ENCODE results near the gene PPFIA4.
"Not testable (repeated sequence)": the region's sequence is repeated elsewhere in the genome, so short reads cannot be mapped to it uniquely, and the experiment has no call there.

Gene PPFIA4

GRCh38 chr1:203026031-203026665 lies at the start of gene PPFIA4:
Gene PPFIA4, plus strand, starts transcription at chr1:203026491. Its CDS starts 12,518 bp downstream, at chr1:203039009.
- DNase-seq, result peak; percentile 93

DNA sequence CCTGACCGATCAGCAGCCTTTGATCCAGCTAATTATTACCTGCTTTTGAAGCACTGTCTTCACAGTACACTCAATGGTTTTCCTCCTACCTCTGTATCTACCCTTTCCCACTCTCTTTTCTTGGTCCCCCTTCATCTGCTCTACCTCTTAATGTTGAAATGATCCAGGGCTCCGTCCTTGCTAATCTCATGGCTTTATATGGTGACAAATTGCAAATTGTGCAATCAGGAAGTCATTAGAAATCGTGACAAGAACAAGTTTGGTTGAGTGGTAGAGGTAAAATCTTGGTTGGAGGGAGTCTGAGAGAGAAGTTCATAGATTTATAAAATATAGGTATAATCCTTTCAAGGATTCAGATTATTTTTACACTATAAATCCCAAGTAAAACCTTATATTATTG lies 49.7 kb upstream of the PPFIA4 start:
- DNase-seq, result no peak

DNA sequence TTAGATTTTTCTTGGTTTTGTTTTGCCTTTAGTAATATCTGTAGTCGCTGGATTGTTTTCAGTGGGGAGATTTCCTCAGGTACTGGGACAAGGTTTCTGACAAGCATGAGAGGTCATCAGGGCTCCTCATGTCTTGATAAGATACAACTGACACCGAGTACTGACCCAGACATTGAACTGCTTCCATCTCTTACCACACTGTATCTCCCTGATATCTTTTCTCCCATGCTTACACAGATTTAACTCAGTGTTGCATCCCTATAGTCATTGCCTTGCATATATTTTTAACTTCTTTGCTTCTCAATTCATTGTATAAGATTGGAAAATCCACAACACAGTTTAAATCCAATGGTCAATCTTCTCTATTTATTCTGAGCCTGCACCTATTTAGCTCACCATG lies 46.8 kb upstream of the PPFIA4 start:
- no peak for DNase-seq

- no peak for DNase-seq
Observed at GRCh38 chr1:202981939-202982338, 44.4 kb upstream of the PPFIA4 start.

- no peak for DNase-seq
Observed at GRCh38 chr1:202982715-202983430, 43.4 kb upstream of the PPFIA4 start.

DNA sequence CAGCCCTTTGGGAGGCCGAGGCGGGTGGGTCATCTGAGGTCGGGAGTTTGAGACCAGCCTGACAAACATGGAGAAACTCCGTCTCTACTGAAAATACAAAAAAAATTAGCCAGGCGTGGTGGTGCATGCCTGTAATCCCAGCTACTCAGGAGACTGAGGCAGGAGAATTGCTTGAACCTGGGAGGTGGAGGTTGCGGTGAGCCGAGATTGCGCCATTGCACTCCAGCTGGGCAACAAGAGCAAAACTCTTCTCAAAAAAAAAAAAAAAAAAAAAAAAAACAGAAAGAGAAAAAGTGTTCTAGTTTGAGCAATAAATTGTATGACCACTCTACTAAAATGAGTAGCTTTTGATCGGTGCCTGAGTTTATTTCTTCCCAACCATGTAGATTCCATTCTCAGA lies 40.2 kb upstream of the PPFIA4 start:
- DNase-seq, result not testable (repeated sequence)

- no peak for DNase-seq
Observed at GRCh38 chr1:202987255-202987654, 39.0 kb upstream of the PPFIA4 start.

- no peak for DNase-seq
Observed at GRCh38 chr1:202987922-202988583, 38.2 kb upstream of the PPFIA4 start.

DNA sequence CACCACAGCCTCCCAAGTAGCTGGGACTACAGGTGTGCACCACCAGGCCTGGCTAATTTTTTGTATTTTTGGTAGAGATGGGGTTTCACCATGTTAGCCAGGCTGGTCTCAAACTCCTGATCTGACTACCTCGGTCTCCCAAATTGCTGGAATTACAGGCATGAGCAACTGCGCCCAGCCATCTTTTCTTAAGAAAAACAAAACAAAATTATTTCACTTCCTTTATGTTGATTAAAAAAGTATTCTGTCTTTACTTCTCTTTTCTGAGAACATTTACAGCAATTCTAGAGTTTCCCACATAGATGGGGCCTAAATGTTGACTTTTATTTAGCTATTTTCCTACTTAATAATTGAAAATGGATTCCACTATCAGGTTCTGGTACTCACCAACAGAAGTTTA lies 36.4 kb upstream of the PPFIA4 start:
- no peak for DNase-seq

DNA sequence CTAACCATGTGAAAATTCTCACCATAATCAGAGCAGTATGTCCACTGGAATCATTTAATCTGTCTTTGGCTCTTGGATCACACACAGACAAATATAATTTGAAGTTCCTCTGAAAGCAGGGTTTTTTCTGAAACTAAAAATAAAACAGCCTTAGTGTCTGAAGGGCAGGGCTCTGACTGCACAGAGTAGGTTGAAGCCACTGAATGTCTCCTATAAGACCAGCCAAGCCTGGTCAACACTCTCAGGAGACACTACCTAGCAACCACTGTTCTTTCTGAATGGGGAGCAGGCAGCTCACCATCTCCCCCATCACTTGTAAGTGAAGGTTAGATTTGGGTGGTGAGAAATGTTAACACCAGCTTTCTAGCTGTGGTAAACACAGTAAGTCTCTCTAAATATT lies 35.2 kb upstream of the PPFIA4 start:
- no peak for DNase-seq

- no peak for DNase-seq
Observed at GRCh38 chr1:202994756-202995155, 31.5 kb upstream of the PPFIA4 start.

GRCh38 chr1:202998836-202999750 lies 27.2 kb upstream of the PPFIA4 start:
- DNase-seq, result peak; percentile 54

DNA sequence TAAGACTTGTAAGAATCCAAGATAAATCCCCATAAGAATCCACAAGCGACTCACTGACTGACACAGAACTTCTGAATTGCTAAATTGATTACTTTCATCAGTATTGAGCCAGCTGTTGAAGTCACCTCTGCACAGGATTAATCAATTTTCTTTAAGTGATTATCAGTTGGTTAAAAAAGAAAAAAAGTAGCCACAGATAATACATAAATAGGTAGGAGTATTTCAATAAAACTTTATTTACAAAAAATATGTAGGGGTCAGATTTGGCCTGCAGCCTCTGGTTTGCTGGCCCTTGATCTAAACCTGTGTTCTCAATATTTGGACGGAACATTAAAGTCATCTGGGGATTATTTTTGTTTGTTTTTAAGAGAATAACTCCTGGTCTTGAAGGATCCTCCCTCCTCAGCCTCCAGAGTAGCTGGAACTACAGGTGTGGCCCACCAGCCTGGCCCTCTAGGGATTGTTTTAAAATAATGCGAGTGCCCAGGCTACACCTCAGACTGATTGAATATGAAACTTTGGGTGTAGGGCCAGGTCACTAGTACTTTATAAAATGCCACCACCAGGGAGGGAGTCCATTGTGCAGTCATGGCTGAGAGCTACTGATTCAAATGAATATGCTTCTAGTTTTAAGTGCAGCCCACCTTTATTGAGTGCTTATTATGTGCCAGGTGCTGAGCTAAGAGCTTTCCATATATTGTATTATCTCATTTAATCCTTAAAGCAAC lies 25.9 kb upstream of the PPFIA4 start:
- DNase-seq, result no peak

DNA sequence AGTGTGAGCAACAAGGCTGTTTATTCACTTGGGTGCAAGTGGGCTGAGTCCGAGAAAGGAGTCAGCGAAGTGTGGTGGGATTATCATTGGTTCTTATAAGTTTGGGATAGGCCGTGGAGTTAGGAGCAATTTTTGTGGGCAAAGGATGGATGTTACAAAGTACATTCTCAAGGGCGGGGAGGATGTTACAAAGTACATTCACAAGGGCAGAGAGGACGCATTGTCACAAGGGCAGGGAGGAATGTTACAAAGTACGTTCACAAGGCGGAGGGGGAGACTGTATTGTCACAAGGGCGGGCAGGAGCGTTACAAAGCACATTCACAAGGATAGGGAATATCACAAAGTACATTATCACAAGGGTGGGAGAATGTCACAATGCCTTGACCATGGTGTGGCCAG lies 24.3 kb upstream of the PPFIA4 start:
- no peak for DNase-seq

- no peak for DNase-seq
Observed at GRCh38 chr1:203002951-203003350, 23.3 kb upstream of the PPFIA4 start.

GRCh38 chr1:203005395-203006142 lies 20.7 kb upstream of the PPFIA4 start:
- not testable (repeated sequence) for DNase-seq

GRCh38 chr1:203006948-203007871 lies 19.1 kb upstream of the PPFIA4 start, which contains the start of gene TMEM183A:
Gene TMEM183A, plus strand, starts transcription at chr1:203007374. Its CDS starts 92 bp downstream, at chr1:203007466.
- DNase-seq, result peak; percentile 95

DNA sequence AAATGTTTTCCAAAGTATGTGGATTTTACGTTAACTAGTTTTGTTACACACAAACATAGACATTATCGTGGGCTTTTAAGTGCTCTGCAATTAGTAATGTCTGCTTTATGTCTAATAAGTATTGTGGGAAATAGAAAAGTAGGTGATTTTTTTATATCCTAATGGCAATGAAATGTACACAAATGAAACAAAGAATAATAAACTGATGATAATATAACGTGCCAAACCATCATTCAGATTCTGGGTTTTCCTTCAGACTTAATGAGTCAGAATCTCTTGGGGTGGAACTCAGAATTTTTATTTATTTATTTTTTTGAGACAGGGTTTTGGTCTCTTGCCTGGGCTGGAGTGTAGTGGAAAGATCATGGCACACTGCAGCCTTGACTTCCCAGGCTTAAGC lies 17.1 kb upstream of the PPFIA4 start:
- DNase-seq, result no peak

DNA sequence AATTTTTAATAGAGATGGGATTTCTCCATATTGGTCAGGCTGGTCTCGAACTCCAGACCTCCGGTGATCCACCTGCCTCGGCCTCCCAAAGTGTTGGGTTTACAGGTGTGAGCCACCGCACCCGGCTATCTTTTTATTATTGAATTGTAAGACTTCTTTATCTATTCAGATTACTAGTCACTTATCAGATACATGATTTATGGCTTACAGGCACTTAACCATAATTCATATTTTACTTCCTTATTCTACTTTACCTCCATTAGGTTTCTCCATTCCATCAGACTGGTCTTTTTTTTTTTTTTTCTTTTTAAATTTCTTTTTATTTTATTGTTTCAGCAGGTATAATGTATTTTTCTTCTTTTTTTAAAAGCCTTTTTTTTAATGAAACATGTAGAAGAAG lies 14.7 kb upstream of the PPFIA4 start:
- no peak for DNase-seq

DNA sequence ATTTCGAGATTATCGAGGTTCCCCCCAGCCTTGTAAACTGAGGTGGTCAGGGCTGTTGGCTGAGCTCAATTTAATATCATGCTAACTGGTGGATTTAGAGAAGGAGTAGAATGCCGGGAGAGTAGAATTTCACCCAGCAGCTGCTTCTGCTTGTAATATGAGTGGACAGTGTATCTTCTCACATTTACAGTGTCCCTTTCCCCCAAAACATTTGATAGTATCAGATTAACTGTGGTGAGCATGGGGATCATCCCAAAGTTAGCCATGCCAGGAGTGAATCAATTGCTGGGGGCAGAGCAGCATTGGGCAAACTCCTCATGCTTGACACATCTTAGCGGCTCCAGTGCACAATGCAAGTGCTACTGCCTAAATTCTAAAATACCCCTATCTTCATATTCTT lies 9.2 kb upstream of the PPFIA4 start:
- no peak for DNase-seq

All from NCI-H1105 treated with DMSO at 0.1 percent for 48 hours (cell line).